IPS-18a (cell line): ENCODE data around the gene NHP2.

ENCODE experiments used
- H3K27ac ChIP-seq: one replicate; pipeline ENCODE4 v1.5.1; 2013; ENCODE audit warnings: low read length
- H3K27me3 ChIP-seq: one replicate; pipeline ENCODE4 v1.6.1; 2013; ENCODE audit warnings: mild to moderate bottlenecking, low read length; ENCODE audit not compliant: control insufficient read depth, insufficient read depth
- H3K36me3 ChIP-seq: one replicate; pipeline ENCODE4 v1.6.1; 2013; ENCODE audit warnings: low read depth, low read length; ENCODE audit not compliant: control insufficient read depth
- H3K4me1 ChIP-seq: one replicate; pipeline ENCODE4 v1.6.1; 2013; ENCODE audit warnings: low read depth, low read length; ENCODE audit not compliant: control insufficient read depth
- H3K4me3 ChIP-seq: one replicate; pipeline ENCODE4 v1.5.1; 2013; ENCODE audit warnings: low read length
- H3K9ac ChIP-seq: one replicate; pipeline ENCODE4 v1.6.1; 2013; ENCODE audit warnings: mild to moderate bottlenecking, low read length, moderate library complexity
- H3K9me3 ChIP-seq: one replicate; pipeline ENCODE4 v1.6.1; 2013; ENCODE audit warnings: low read depth, low read length; ENCODE audit not compliant: control insufficient read depth

NHP2 gene

DNA sequence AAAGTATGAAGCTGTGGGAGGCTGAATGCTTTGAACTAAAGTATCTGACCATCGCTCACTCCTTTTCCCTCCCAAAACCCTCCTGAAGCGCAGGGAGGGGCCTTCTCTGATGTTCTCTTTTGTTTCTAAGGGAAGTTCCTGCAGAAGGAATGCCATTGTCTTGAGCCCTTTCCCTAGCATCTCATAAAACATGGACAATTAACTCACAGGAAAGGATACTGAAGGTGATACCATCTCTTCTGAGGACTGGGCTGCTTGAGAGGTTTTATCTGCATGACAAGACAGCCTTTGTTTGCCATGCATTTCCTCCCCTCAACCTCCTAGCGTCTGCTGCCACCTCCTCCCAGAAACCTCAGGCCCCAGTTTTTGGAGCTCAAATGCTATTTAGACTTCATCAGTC is 27.1 kb downstream of the NHP2 start:
- Histone ChIP-seq H3K27ac (peak overlapping the region; percentile 95), H3K9me3 (no peaks in the 10 kb centered on the region), H3K27me3 (no peaks in the 10 kb centered on the region), H3K36me3 (peaks cover 23% of the 10 kb centered on the region), H3K4me3 (peak overlapping the region; percentile 19), H3K4me1 (peaks cover 41% of the 10 kb centered on the region), H3K9ac (peak overlapping the region; percentile 53)

DNA sequence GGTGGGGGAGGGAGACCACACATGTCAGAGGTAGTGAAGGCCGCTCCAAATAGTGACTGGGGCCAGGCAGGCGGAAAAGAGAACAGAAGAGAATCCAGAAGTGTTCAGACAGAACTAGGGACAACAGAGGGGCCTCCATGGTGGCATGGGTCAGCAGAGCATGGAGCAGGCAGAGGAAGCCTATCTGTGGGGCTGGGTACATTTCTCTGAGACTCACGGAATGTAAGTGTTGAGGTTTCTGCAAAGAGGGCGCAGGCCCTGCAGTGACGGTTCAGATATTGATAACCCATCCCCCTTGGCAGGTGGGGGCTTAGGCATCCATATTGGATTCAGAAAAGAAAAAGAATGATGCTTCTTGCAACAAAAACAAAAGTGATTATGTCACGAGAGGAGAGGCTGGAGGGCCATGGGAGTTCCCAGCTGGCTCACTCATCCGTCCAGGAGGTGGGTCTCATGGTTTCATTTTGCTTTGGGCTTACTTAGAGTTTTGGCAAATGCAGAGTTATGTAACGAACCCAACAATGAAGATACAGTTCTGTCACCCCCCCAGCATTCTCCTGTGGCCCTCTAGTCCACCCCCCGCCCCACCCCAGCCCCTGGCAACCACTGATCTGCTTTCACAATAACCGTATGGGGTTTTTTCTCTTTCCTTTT is 28.3 kb downstream of the NHP2 start:
- Histone ChIP-seq H3K36me3 (peaks cover 31% of the 10 kb centered on the region), H3K4me3 (no peak overlapping the region), H3K27me3 (no peaks in the 10 kb centered on the region), H3K27ac (peak overlapping the region; percentile 69), H3K9me3 (no peaks in the 10 kb centered on the region), H3K9ac (peak overlapping the region; percentile 53), H3K4me1 (peaks cover 41% of the 10 kb centered on the region)

DNA sequence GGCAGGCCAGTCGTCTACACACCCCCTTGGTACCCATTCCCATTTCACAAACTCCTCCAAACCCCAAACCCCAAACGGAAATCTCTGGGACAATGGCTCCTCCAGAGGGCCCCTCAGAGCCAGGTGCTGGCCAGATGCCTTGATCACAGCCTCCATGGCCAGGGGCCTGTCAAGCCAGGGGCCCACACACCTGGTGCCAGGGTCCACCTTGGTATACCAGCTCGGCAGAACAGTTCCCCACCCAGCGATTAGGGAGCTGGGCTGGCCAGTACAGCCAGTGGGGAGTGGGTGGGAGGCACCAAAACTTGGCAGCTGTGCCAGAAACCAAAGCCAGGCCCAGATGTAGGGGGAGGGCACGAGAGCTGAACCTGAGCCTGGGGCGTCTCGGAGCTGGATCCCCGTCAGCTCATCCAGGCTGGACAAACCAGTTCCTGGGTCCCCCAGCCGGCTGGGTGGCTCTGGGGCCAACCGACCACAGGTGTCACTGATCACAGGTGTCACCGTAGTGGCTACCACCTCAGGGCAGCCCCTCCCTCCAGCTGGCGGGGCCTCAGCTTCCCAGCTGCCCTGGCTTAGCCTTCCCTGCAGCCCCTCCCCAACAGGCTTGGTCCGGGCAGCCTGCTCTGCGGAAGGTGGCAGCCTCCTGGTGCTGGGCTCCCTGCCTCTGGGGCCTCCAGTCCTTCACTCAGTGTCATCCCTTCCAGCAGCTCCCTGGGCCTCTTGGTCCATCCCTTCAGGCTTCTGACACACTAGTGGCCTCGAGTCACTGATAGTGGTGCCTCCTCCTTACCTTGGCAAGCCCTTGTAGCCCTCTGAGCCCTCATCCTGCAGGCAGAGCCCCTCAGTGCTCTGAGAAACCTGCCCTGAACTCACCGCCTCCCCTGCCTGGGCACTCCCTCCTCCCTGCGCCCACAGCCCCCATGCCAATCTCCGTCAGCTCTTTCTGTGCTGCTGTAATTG is 29.4 kb downstream of the NHP2 start:
- Histone ChIP-seq H3K27me3 (no peaks in the 10 kb centered on the region), H3K9ac (no peak overlapping the region), H3K4me1 (peaks cover 37% of the 10 kb centered on the region), H3K9me3 (no peaks in the 10 kb centered on the region), H3K27ac (no peak overlapping the region), H3K36me3 (peaks cover 39% of the 10 kb centered on the region), H3K4me3 (no peak overlapping the region)

DNA sequence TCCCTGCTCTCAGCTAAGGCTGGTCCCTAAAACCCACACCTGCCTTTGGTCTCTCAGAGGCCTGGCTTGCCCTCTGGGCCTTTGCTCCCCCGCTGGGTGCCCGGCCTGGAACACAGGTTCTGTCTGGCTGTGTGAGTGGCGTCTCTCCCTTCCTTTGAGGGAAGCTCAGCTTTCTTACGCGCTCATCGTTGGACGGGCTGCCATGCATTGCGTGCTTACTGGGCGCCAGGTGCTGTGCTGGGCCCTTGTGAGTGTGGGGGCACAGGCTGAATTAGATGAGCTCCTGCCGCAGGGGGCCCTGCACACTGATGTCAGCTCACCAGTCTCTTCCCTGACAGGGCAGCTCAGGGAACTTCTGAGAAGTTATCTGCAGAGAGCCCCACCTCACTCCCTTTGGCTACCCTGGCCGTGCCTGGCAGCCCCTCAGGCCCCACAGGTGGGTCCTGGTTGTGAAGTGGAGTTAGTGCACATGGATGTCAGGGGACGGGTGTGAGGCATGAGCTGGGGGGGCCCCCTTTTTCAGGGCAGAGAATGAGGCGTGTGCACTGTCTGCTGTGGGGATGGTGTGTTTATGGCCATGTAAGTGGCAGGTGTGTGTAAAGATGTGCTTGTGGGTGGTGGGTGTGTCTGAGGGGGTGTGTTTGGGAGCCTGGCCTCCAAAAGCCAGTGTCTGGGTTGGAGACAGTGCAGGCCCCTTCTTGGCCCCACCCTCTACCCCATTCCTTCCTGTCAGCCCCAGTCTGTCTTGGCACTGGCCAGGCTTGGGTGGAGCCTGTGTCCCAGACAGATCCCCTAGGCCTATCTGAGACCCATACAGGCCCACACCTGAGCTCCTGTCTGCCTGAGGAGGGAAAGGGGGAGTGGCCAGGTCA is 30.4 kb downstream of the NHP2 start:
- no peaks in the 10 kb centered on the region for H3K27me3 ChIP-seq
- H3K4me1 ChIP-seq: peaks cover 36% of the 10 kb centered on the region
- H3K4me3 ChIP-seq: no peak overlapping the region
- H3K36me3 ChIP-seq: peaks cover 39% of the 10 kb centered on the region
- H3K9me3 ChIP-seq: no peaks in the 10 kb centered on the region
- no peak overlapping the region for H3K9ac ChIP-seq
- H3K27ac ChIP-seq: no peak overlapping the region

DNA sequence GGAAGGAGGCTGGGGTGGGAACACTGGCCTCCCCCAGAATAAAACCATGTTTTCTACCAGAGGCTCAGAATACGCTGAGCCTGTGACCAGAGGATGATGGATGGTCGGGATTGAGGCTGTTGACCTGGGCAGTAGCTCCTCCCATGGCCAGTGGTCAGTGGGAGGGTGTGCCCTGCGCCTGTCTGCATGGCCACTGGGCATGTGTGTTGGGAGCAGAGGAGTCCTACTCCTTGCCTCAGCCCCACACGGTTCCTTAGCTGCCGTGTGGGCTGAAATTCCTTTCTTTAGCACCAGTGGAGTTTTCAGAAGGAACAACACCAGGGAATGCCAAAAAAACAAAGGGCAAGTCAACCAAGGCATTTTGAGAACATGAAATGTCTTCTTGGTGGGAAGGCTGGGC is 31.3 kb downstream of the NHP2 start:
- Histone ChIP-seq H3K4me1 (peaks cover 39% of the 10 kb centered on the region), H3K36me3 (peaks cover 39% of the 10 kb centered on the region), H3K27ac (no peak overlapping the region), H3K4me3 (no peak overlapping the region), H3K9me3 (no peaks in the 10 kb centered on the region), H3K9ac (no peak overlapping the region), H3K27me3 (no peaks in the 10 kb centered on the region)

DNA sequence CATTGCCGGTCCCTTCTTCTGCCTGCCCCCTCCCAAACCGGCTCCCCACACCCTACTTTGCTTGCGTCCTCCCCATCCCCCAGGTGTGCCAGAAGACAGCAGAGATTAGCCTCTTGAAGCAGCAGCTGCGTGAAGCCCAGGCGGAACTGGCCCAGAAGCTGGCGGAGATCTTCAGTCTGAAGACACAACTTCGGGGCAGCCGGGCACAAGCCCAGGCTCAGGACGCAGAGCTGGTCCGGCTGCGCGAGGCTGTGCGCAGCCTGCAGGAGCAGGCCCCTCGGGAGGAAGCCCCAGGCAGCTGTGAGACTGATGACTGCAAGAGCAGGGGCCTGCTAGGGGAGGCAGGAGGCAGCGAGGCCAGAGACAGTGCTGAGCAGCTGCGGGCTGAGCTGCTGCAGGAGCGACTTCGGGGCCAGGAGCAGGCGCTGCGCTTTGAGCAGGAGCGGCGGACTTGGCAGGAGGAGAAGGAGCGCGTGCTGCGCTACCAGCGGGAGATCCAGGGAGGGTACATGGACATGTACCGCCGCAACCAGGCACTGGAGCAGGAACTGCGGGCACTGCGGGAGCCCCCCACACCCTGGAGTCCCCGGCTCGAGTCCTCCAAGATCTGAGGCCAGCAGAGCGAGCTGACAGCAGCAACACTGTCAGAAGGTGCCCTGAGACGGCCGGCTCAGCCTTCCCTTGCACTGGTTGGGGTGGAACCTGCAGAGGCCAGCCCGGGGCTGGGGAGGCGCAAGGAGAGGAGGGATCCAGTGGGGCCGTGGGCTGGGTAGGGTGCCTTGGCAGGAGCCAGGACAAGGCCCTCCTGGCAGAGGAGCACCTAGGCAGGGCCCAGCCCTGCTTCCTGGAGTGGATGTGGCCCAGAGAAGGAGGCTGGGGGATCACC is 32.1 kb downstream of the NHP2 start:
- Histone ChIP-seq H3K9ac (no peak overlapping the region), H3K4me1 (peaks cover 39% of the 10 kb centered on the region), H3K4me3 (no peak overlapping the region), H3K36me3 (peaks cover 39% of the 10 kb centered on the region), H3K27ac (no peak overlapping the region), H3K9me3 (no peaks in the 10 kb centered on the region), H3K27me3 (no peaks in the 10 kb centered on the region)

DNA sequence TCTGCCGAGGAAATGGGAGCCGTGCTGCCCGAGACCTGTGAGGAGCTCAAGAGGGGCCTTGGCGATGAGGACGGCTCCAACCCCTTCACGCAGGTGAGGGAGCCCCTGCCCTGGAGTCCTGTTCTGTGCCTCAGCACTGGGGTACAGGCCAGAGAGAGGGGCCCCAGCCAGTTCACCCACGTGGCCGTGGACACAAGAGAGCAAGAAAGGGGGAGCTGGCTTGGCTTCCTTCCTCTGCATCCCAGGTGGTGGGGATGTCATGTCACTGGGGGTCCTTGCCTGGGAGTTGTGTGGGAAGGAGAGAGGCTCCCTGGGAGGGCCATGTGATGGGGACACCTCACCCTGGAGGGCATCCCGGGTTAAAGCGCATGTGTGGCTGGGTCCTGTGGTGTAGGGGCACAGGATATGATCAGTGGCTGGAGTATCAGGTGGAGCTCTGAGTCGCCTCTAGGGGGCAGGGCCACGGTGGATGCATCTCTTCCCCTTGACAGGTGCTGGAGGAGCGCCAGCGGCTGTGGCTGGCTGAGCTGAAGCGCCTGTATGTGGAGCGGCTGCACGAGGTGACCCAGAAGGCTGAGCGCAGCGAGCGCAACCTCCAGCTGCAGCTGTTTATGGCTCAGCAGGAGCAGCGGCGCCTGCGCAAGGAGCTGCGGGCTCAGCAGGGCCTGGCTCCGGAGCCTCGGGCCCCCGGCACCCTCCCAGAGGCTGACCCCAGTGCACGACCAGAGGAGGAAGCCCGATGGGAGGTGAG is 32.9 kb downstream of the NHP2 start:
- peaks cover 42% of the 10 kb centered on the region for H3K4me1 ChIP-seq
- H3K4me3 ChIP-seq: no peak overlapping the region
- no peaks in the 10 kb centered on the region for H3K9me3 ChIP-seq
- H3K9ac ChIP-seq: no peak overlapping the region
- peaks cover 39% of the 10 kb centered on the region for H3K36me3 ChIP-seq
- no peak overlapping the region for H3K27ac ChIP-seq
- H3K27me3 ChIP-seq: no peaks in the 10 kb centered on the region

DNA sequence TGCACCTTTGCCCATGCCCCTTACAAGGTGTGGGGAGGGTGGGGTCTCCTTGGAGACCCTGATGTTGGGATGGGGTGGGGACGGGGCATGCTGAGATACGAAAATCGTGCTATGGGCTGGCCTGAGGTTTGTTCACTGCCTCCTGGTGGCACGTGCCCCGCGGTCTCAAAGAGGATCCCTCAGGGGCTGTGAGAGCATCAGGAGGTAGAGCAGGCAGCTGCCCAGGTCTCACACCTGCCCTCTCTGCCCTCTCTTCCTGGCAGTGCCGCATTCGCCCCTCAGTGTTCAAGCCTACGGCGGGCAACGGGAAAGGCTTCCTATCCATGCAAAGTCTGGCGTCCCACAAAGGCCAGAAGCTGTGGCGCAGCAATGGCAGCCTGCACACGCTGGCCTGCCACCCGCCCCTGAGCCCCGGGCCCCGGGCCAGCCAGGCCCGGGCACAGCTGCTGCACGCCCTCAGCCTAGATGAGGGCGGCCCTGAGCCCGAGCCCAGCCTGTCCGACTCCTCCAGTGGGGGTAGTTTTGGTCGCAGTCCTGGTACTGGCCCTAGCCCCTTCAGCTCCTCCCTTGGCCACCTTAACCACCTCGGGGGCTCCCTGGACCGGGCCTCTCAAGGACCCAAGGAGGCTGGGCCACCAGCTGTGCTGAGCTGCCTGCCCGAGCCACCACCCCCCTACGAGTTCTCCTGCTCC is 33.6 kb downstream of the NHP2 start:
- H3K9ac ChIP-seq: no peak overlapping the region
- no peaks in the 10 kb centered on the region for H3K9me3 ChIP-seq
- no peaks in the 10 kb centered on the region for H3K27me3 ChIP-seq
- H3K27ac ChIP-seq: no peak overlapping the region
- no peak overlapping the region for H3K4me3 ChIP-seq
- H3K36me3 ChIP-seq: peaks cover 39% of the 10 kb centered on the region
- peaks cover 42% of the 10 kb centered on the region for H3K4me1 ChIP-seq

DNA sequence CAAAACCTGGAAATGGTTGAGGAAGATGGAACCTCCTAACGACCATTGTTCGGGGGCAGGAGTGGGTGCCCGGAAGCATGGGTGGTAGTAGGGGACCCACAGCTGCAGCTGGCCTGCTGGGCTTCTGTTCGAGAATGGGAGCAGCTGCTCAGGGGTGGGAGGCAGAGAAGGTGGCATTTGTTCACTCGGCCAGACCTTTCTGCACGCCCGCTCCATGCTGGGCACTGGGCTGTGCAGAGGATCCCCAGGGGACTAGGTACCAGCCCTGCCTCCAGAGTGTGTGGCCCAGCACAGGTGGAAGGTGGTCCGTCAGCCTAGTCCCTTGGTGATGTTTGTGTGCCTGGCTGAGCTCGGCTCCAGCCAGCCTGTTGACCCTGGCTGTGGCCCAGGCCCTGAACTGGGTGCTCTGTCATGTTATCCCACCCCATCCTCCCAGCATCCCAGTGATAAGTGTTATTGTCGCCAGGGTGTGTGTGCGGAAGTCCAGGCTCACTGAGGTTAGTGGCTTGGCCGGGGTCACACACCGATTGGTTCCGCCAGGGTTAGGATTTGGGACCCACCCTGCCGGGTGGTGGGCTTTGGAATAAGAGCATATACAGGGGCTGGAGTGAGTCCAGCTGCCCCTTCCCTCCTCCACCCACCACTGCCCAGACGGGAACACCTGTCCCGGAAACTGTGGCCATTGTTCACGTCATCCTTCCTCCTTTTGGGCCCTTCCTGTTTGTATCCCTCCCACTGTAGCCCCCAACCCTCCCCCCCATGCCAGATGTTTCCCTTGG is 35.6 kb downstream of the NHP2 start:
- H3K36me3 ChIP-seq: peaks cover 32% of the 10 kb centered on the region
- no peak overlapping the region for H3K4me3 ChIP-seq
- no peaks in the 10 kb centered on the region for H3K9me3 ChIP-seq
- no peak overlapping the region for H3K9ac ChIP-seq
- no peak overlapping the region for H3K27ac ChIP-seq
- peaks cover 36% of the 10 kb centered on the region for H3K4me1 ChIP-seq
- no peaks in the 10 kb centered on the region for H3K27me3 ChIP-seq
